HFF-Myc (cell line): Measurements from ENCODE around the gene LAPTM5.

ENCODE experiments used
- DNase-seq: peaks from one replicate; pipeline ENCODE4 v3.0.0-alpha.2; 2011; ENCODE audit warnings: low read depth; ENCODE audit errors: extremely low read depth
- H3K4me3 ChIP-seq: replicated peaks from 2 replicates; pipeline ENCODE4 v1.5.1; 2011; ENCODE audit warnings: low read depth, mild to moderate bottlenecking, control low read depth, low read length
- CTCF ChIP-seq: IDR thresholded peaks from 2 replicates; pipeline ENCODE4 v1.5.1; 2012; ENCODE audit warnings: mild to moderate bottlenecking, low read depth, low read length, control low read depth; ENCODE audit errors: missing control alignments

Gene LAPTM5

GRCh38 chr1:30705698-30706097 is 51.9 kb downstream of the LAPTM5 start:
- no peak for TF ChIP-seq CTCF
- H3K4me3 ChIP-seq: no peak overlapping the region
- DNase-seq: no peak

GRCh38 chr1:30704765-30705509 is 52.6 kb downstream of the LAPTM5 start:
- DNase-seq: no peak
- TF ChIP-seq CTCF: no peak
- no peak overlapping the region for H3K4me3 ChIP-seq

GRCh38 chr1:30704271-30704670 is 53.3 kb downstream of the LAPTM5 start:
- no peak for DNase-seq
- no peak overlapping the region for H3K4me3 ChIP-seq
- TF ChIP-seq CTCF: no peak

GRCh38 chr1:30702823-30703222 is 54.8 kb downstream of the LAPTM5 start:
- TF ChIP-seq CTCF: no peak
- DNase-seq: no peak
- no peak overlapping the region for H3K4me3 ChIP-seq

- no peak overlapping the region for H3K4me3 ChIP-seq
- no peak for DNase-seq
- TF ChIP-seq CTCF: no peak
These were observed 56.3 kb downstream of the LAPTM5 start for GRCh38 chr1:30701258-30701633.

GRCh38 chr1:30700528-30701257 is 56.9 kb downstream of the LAPTM5 start:
- peak; percentile 73 for DNase-seq
- no peak overlapping the region for H3K4me3 ChIP-seq
- TF ChIP-seq CTCF: no peak
